Measurements from ENCODE around the gene STPG4. TPM values are rescaled to one million over a fixed set of nuclear protein-coding genes. Genes with fewer than 3 reads are reported as not detected.
A peak's percentile ranks its signal among the peaks of the same experiment; 100 is the strongest.

Gene STPG4
- total RNA-seq, 1 experiment from 2014 or later, result 10.6 TPM

- TF ChIP-seq EGR1 (IDR thresholded peaks at IDR 0.05; ENCODE audit: low read depth) (no peak), CEBPB (IDR thresholded peaks at IDR 0.05; ENCODE audit: low read depth) (no peak), CTCF (IDR thresholded peaks at IDR 0.05 in 2 of 3, conservative IDR thresholded peaks at IDR 0.05 in 1 of 3; ENCODE audit: borderline replicate concordance in 1 of 3, insufficient read depth in 1 of 3, low read depth in 2 of 3, low read length in 2 of 3) (no peak), MAX (IDR thresholded peaks at IDR 0.05) (no peak)
Measured at GRCh38 chr2:47043142-47043890, 111.8 kb downstream of the STPG4 start (continued).

- H3K9ac ChIP-seq (ENCODE audit: low read length), result peak overlapping the region; percentile 79
- intact Hi-C loops (cut with micrococcal nuclease), result no loop called here
- ChIA-PET RAD21 (ENCODE audit: low non-redundant PET in 1 of 2, low total read pairs in 2 of 2, uncharacterized antibody in 2 of 2, unreplicated experiment in 2 of 2) (no interaction called here), POLR2A (no interaction called here), CTCF (no interaction called here)
- no TSS peak for BruUV-seq (replicated peaks)
- peaks cover 47 to 79% of the 10 kb centered on the region in 2 experiments for H3K4me1 ChIP-seq (ENCODE audit: control insufficient read depth in 1 of 2, insufficient read depth in 2 of 2, low read length in 2 of 2)
- H3K4me3 ChIP-seq (replicated peaks in 1 of 2; ENCODE audit: low read depth in 1 of 2, low read length in 2 of 2), result no peak overlapping the region
- no peaks in the 10 kb centered on the region for H4K20me1 ChIP-seq (ENCODE audit: insufficient read depth)
- H3K27ac ChIP-seq (ENCODE audit: low read depth, low read length), result peak overlapping the region; percentile 96; the same call in 1 of the 2 replicates
- no peak for DNase-seq (ENCODE audit: low read depth, low spot score)
- no peaks in the 10 kb centered on the region for H3K9me2 ChIP-seq (ENCODE audit: insufficient read depth)
- no peaks in the 10 kb centered on the region for H3K36me3 ChIP-seq (ENCODE audit: control insufficient read depth in 1 of 2, insufficient read depth in 2 of 2, low read length in 2 of 2)
- H3K27me3 ChIP-seq (ENCODE audit: insufficient read depth, low read length), result no peaks in the 10 kb centered on the region
- no peaks in the 10 kb centered on the region for H3K9me3 ChIP-seq (ENCODE audit: control insufficient read depth in 1 of 2, insufficient read depth in 1 of 2, low read depth in 1 of 2, low read length in 2 of 2)
- H2AFZ ChIP-seq (ENCODE audit: low read depth, low read length, poor library complexity, severe bottlenecking), result no peak overlapping the region
- ATAC-seq, result no peak
- peak overlapping the region; percentile 93; the same call in 1 of the 2 replicates for H3K4me2 ChIP-seq (ENCODE audit: low read length)
- no peaks in the 10 kb centered on the region for H3K79me2 ChIP-seq (ENCODE audit: insufficient read depth, low read length)
- TF ChIP-seq ATF3 (IDR thresholded peaks at IDR 0.05) (no peak), POLR2A (IDR thresholded peaks at IDR 0.05; ENCODE audit: borderline replicate concordance, extremely low read depth, insufficient read depth, insufficient read length) (no peak), RAD21 (IDR thresholded peaks at IDR 0.05; ENCODE audit: low read depth) (no peak), MAX (IDR thresholded peaks at IDR 0.05) (no peak), SP1 (IDR thresholded peaks at IDR 0.05; ENCODE audit: low read depth) (no peak), CEBPB (IDR thresholded peaks at IDR 0.05; ENCODE audit: low read depth) (no peak), REST (IDR thresholded peaks at IDR 0.05; ENCODE audit: low read depth) (no peak), POLR2AphosphoS5 (IDR thresholded peaks at IDR 0.05; ENCODE audit: low read depth, low read length) (no peak), ZFX (IDR thresholded peaks at IDR 0.05) (no peak), EGR1 (IDR thresholded peaks at IDR 0.05; ENCODE audit: low read depth) (no peak), ELF1 (IDR thresholded peaks at IDR 0.05; ENCODE audit: borderline replicate concordance, low read depth) (no peak), EZH2phosphoT487 (IDR thresholded peaks at IDR 0.05; ENCODE audit: borderline replicate concordance) (no peak), EZH2 (IDR thresholded peaks at IDR 0.05) (no peak), YY1 (IDR thresholded peaks at IDR 0.05; ENCODE audit: extremely low read depth, insufficient replicate concordance, low read depth, low read length) (no peak), JUND (IDR thresholded peaks at IDR 0.05) (no peak), FOSL1 (IDR thresholded peaks at IDR 0.05; ENCODE audit: low read depth) (no peak), CBX3 (IDR thresholded peaks at IDR 0.05; ENCODE audit: low read depth) (no peak)
Measured at GRCh38 chr2:47041891-47042684, 113.0 kb downstream of the STPG4 start.
